ENCODE measurements around the gene SBF1.

- TF ChIP-seq POLR2A (IDR thresholded peaks at IDR 0.05): no peak
- no peak for TF ChIP-seq CTCF (IDR thresholded peaks at IDR 0.05)
- TF ChIP-seq EP300 (IDR thresholded peaks at IDR 0.05): no peak
- TF ChIP-seq POLR2AphosphoS5 (IDR thresholded peaks at IDR 0.05): no peak
Observed at GRCh38 chr22:50513175-50513574, 38.3 kb upstream of the SBF1 start.
